Activated gamma-delta T cell treated with Interleukin-2 at 50 U/mL for 16 hours (primary cell): ENCODE measurements around the gene SERPIND1.
"Not testable (repeated sequence)": the region's sequence is repeated elsewhere in the genome, so short reads cannot be mapped to it uniquely, and the experiment has no call there.

Experiments
- DNase-seq: peaks from one replicate; pipeline ENCODE4 v3.0.0-alpha.2; 2020

Gene SERPIND1

DNA sequence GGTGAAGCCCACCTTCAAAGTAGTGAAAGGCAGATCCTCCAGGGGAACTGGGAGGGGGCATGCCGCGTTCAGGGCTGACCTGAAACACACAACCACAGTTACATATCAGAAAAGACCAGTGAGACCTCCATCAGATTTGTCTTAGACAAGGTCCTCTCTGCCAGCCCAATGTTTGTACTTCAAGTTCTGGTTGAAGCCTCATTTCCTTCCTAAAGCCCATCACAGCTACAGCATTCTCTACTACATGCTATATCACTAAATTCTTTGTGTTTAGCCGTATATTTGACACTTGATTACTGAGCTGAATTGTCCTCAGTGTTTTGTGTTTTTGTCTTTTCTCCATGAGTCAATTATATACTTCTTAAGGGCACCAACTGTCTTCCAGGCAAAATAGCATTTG, 44.6 kb downstream of the SERPIND1 start:
- DNase-seq, result no peak

DNA sequence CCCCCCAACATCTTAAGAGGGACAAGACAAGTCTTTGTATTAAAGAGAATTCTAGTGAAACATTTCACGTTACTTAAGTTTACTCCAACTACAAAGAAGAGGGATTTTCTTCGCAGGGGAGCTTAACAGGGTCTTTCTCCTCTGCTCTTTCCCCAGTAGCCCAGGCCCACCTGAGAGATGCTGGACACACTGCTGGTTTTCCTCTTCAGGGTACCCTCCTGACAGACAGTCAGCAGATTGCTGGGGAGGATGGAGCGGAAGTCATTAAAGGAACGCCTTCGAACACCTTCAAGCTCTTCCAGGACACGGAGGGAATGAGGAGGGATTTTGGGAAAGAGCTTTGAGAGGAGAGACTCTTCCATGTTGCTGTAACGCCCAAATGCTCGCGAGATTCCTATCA, 45.6 kb downstream of the SERPIND1 start:
- DNase-seq, result no peak

DNA sequence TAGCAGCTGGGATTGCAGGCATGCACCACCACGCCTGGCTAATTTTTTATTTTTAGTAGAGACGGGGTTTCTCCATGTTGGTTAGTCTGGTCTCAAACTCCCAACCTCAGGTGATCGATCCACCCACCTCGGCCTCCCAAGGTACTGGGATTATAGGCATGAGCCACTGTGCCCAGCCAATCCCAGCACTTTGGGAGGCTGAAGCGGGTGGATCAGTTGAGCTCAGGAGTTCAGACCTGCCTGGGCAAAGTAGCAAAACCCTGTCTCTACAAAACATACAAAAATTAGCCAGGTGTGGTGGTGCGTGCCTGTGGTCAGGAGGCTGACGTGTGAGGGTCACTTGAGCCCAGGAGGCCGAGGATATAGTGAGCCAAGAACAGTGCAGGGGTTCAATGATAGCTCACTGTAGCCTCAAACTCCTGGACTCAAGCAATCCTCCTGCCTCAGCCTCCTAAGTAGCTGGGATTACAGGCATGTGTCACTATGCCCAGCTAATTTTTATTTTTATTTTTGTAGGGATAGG, 47.9 kb downstream of the SERPIND1 start:
- not testable (repeated sequence) for DNase-seq

DNA sequence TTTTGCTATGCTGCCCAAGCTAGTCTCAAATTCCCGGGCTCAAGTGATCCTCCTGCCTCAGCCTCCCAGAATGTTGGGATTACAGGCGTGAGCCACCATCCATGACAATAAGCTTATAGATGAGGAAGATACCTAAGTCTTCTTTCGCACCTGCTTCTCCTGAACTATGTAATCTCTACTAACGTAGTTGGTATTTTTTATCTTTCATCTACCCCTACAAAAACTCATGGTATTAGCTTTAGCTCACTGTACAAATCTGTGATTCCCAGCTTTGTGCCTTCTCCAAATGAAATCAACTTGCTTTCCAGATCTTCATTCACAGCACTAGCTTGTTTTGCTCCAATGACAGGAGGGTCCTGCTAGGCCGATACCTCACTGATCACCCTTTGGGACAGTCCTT, 48.3 kb downstream of the SERPIND1 start:
- no peak for DNase-seq

DNA sequence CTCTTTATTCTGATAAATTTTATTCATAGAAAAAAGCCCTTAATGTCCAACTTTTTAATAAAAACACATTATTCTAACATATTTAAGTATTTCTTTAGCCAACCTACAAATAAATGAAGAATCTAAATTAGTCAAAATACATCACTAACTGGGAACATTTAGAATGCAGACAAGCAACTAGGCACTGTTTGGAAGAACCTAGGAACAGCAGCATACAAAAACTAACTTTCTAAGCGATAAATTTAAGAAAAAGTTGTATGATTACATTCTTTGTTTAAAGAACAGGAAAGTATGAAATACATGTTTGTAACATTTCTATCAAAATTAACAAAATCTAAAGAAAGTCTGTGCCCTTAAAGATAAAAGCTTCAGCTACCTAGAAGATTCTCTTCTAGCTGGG, 49.4 kb downstream of the SERPIND1 start:
- no peak for DNase-seq

DNA sequence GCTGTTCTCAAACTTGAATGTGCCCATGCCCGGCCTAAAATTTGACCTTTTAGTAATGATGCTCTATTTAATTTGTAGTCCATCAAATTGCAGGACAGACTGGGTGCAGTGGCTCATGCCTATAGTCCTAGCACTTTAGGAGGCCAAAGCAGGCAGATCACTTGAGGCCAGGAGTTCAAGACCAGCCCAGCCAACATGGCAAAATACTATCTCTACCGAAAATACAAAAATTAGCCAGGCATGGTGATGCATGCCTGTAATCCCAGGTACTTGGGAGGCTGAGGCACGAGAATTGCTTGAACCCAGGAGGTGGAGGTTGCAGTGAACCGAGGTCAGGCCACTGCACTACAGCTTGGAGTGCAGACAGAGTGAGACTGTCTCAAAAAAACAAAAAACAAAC, 51.3 kb downstream of the SERPIND1 start:
- DNase-seq, result not testable (repeated sequence)

DNA sequence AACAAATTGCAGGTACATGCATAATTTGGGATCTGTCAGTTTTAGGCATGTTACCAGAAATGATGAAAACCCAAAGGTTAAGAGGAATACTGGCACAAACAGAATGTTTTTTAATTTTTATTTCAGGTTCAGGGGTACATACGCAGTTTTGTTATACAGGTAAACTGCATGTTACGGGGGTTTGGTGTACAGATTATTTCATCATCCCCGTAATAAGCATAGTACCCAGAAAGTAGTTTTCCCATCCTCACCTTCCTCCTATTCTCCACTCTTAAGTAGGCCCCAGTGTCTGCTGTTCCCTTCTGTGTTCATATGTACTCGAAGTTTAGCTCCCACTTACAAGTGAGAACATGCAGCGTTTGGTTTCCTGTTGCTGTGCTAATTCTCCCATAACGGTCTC, 51.7 kb downstream of the SERPIND1 start:
- DNase-seq, result no peak

DNA sequence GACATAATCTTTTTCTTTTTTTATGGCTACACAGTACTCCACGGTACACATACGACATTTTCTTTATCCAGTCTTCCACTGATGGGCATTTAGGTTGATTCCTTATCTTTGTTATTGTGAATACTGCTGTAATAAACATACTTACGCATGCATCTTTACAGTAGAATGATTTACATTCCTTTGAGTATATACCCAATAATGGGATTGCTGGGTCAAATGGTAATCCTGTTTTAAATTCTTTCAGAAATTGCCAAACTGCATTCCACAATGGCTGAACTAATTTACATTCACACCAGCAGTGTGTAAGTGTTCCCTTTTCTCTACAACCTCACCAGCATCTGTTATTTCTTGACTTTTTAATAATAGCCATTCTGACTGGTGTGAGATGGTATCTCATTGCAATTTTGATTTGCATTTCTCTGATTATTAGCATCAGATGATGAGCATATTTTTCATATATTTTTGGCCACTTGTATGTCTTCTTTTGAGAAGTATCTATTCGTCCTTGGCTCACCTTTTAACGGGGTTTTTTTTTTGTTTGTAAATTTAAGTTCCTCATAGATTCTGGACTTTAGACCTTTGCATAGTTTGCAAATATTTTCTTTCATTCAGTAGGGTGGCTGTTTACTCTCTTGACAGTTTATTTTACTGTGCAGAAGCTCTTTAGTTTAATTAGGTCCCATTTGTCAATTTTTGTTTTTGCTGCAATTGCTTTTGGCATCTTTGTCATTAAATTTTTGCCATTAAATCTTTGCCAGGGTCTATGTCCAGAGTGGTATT, 52.6 kb downstream of the SERPIND1 start:
- DNase-seq, result not testable (repeated sequence)

DNA sequence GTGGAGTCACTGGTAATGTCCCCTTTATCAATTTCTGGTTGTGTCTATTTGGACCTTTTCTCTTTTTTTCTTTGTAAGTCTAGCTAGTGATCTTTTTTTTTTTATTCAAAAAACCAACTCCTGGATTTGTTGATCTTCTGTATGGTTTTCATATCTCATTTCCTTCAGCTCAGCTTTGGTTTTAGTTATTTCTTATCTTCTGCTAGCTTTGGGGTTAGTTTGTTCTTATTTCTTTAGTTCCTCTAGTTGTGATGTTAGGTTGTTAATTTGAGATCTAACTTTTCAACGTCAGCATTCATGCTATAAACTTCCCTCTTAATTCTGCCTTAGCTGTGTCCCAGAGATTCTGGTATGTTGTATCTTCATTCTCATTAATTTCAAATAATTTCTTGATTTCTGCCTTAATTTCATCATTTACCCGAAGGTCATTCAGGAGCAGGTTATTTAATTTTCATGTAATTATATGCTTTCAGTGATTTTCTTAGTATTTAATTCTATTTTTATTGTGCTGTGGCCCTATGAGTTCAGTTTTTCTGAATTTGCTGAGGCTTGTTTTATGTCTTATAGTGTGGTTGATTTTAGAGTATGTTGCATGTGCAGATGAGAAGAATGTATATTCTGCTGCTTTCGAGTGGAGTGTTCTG, 55.7 kb downstream of the SERPIND1 start:
- DNase-seq, result no peak

DNA sequence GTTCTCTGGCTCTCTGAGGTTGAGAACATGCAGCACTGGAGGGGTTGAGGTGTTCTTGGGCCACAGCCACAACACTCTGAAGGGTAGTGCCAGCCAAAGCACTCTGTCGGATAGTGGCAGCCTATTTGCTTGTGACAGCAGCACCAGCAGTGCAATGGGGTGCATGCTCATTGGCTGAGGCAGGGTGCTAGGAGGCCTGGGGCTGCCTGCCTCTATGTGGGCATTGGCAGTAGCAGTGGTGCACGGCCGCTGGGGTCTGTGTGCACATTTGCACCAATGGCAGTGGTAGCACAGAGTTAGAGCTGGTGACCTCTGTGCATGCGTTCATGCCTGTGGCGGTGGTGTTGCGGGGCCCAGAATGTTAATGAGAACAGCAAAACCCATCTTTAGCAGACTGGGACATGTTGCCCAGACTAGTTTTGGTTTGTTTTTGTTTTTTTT, 59.3 kb downstream of the SERPIND1 start:
- DNase-seq, result no peak

DNA sequence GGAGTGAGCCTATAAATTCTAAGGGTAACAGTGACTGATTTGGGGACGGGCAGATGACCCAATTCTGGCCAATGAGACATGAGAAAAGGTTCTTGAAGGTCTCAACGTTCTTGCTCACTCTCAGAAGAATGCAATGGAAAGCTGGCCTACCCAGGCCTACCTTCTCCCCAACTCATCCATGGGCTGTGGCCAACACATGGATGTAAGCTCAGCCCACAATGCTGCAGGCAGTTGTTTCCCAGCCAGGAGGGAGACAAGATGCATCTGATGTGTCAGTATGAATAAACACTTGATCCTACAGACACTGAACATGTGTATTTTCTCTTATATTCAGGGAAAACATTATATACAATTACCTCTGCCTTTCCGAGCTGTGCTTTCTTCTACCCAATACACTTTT, 60.3 kb downstream of the SERPIND1 start:
- DNase-seq, result no peak

DNA sequence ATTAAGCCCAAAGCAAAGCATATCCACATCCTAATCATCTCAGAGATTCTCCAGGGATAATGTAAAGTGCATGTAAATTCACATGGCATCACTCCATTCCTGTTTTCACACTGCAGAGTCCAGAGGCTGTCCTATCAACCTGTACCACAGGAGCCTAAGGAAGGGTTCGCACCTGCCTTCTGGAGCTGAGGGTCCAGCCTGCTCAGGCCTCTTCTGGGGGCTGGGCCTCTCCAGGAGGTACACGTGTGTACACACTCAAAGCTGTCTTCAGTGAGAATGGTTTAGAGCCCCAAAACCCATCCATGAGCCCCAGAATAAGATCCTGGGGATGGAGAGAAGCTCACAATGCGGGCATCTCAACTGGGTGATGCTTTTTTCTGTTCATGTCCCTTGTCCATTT, 60.8 kb downstream of the SERPIND1 start:
- no peak for DNase-seq
